Endothelial cell of umbilical vein (primary cell): ENCODE results near the gene SAMD4A. TPM values are rescaled to one million over a fixed set of nuclear protein-coding genes. Genes with fewer than 3 reads are reported as not detected.

ENCODE experiments used
- BruUV-seq: library from RNA; stranded (reverse); fragments of 400-500 nt; replicated peaks from 2 replicates; lab custom pipeline; 2021; lab: Mats Ljungman, UMichigan
- CTCF ChIA-PET: fragments of 300-600, 350-600 bp; sonication (Branson Sonifier 250); formaldehyde crosslinking; loops from one replicate; lab custom pipeline; 2021; ENCODE audit warnings: antibody characterized with exemption, inconsistent platforms; lab: Charles Lee
- POLR2A ChIA-PET: fragments of 300-600, 350-600 bp; sonication (Branson Sonifier 250); formaldehyde crosslinking; loops from one replicate; lab custom pipeline; 2021; ENCODE audit warnings: antibody characterized with exemption, inconsistent platforms; lab: Charles Lee
- DNase-seq: peaks from one replicate; pipeline ENCODE4 v3.0.0-alpha.2; 2011; ENCODE audit warnings: low read depth, low spot score
- FAIRE-seq: peaks from 2 replicates; lab custom pipeline; 2011; peaks lifted over from hg19 to GRCh38; lab: Jason Lieb, UNC
- H2AFZ ChIP-seq: 2 replicates; pipeline ENCODE4 v1.6.0; 2012; ENCODE audit warnings: low read depth, low read length, control low read depth, inconsistent platforms
- H3K27ac ChIP-seq: 2 replicates; pipeline ENCODE4 v1.5.1; 2011; ENCODE audit warnings: low read depth, mild to moderate bottlenecking, control low read depth, low read length, moderate library complexity; ENCODE audit not compliant: insufficient read depth
- H3K27me3 ChIP-seq, 2 experiments: 2 replicates each; pipeline versions ENCODE4 v1.6.0 to v1.6.1; 2011; ENCODE audit warnings: low read length in 2 of 2, mixed read lengths in 1 of 2; ENCODE audit not compliant: control insufficient read depth in 2 of 2, insufficient read depth in 2 of 2
- H3K36me3 ChIP-seq, 2 experiments: 2 replicates in 1 of 2; 3 replicates in 1 of 2; pipeline ENCODE4 v1.5.1; 2011; ENCODE audit warnings: low read length in 2 of 2, mild to moderate bottlenecking in 1 of 2, moderate library complexity in 1 of 2; ENCODE audit not compliant: control insufficient read depth in 2 of 2, insufficient read depth in 2 of 2; ENCODE audit errors: extremely low read depth in 1 of 2
- H3K4me1 ChIP-seq: 3 replicates; pipeline ENCODE4 v1.5.1; 2011; ENCODE audit warnings: mild to moderate bottlenecking, low read length; ENCODE audit not compliant: control insufficient read depth, insufficient read depth; ENCODE audit errors: extremely low read depth
- H3K4me2 ChIP-seq: 2 replicates; pipeline ENCODE4 v1.6.1; 2011; ENCODE audit warnings: low read length, control low read depth, mixed read lengths; ENCODE audit not compliant: insufficient read depth
- H3K4me3 ChIP-seq, 3 experiments: fragments of 200-600 bp in 1 of 3; sonication (generic), shearing (Covaris generic) in 1 of 3; replicated peaks in 1 of 3; 2 replicates each; pipeline ENCODE4 v1.5.1; 2011 to 2016; ENCODE audit warnings: control low read depth in 3 of 3, low read length in 3 of 3, mild to moderate bottlenecking in 2 of 3, inconsistent platforms in 1 of 3, low read depth in 1 of 3, moderate library complexity in 1 of 3; ENCODE audit not compliant: insufficient read depth in 1 of 3
- H3K79me2 ChIP-seq: 2 replicates; pipeline ENCODE4 v1.6.0; 2012; ENCODE audit warnings: low read length, inconsistent platforms; ENCODE audit not compliant: control insufficient read depth, insufficient read depth
- H3K9ac ChIP-seq: replicated peaks from 2 replicates; pipeline ENCODE3; 2011; ENCODE audit warnings: low read length, control low read depth; ENCODE audit not compliant: insufficient read depth; ENCODE audit errors: extremely low read depth
- H3K9me1 ChIP-seq: replicated peaks from 3 replicates; pipeline ENCODE4 v1.6.0; 2011; ENCODE audit warnings: mild to moderate bottlenecking, low read length; ENCODE audit not compliant: control insufficient read depth, insufficient read depth; ENCODE audit errors: extremely low read depth
- H3K9me3 ChIP-seq: replicated peaks from 2 replicates; pipeline ENCODE4 v1.5.1; 2012; ENCODE audit warnings: low read length, inconsistent platforms; ENCODE audit not compliant: control insufficient read depth, insufficient read depth
- H4K20me1 ChIP-seq: replicated peaks from 2 replicates; pipeline ENCODE3; 2011; ENCODE audit warnings: mild to moderate bottlenecking, low read length; ENCODE audit not compliant: control insufficient read depth, insufficient read depth; ENCODE audit errors: extremely low read depth
- CTCF ChIP-seq, 2 donors: IDR thresholded peaks; 1 replicate in 1 of 2; 2 replicates in 1 of 2; pipeline ENCODE4 v1.5.1; 2011; ENCODE audit warnings: low read length in 2 of 2, mild to moderate bottlenecking in 2 of 2, moderate library complexity in 2 of 2, control low read depth in 1 of 2, inconsistent platforms in 1 of 2, low read depth in 1 of 2; ENCODE audit not compliant: insufficient read depth in 1 of 2; ENCODE audit errors: extremely low read depth in 1 of 2
- EZH2 ChIP-seq: IDR thresholded peaks from 2 replicates; pipeline ENCODE4 v1.6.1; 2012; ENCODE audit warnings: borderline replicate concordance, low read depth, mild to moderate bottlenecking, moderate library complexity, low read length, inconsistent platforms; ENCODE audit not compliant: severe bottlenecking
- FOS ChIP-seq: IDR thresholded peaks from 2 replicates; pipeline ENCODE4 v1.6.1; 2011; ENCODE audit warnings: mild to moderate bottlenecking, low read length, moderate library complexity, borderline replicate concordance; ENCODE audit not compliant: insufficient read depth
- GATA2 ChIP-seq: IDR thresholded peaks from 2 replicates; pipeline ENCODE4 v1.7.0; 2011; ENCODE audit warnings: low read depth, mild to moderate bottlenecking, moderate library complexity, mixed read lengths, low read length; ENCODE audit not compliant: insufficient read length, insufficient read depth
- JUN ChIP-seq: IDR thresholded peaks from 2 replicates; pipeline ENCODE4 v1.6.1; 2011; ENCODE audit warnings: borderline replicate concordance, low read depth; ENCODE audit not compliant: insufficient read length, insufficient read depth
- MAX ChIP-seq: IDR thresholded peaks from 2 replicates; pipeline ENCODE4 v1.6.1; 2011; ENCODE audit not compliant: insufficient read depth, insufficient read length
- MYC ChIP-seq: IDR thresholded peaks from one replicate; pipeline ENCODE4 v1.6.1; 2011; ENCODE audit warnings: mild to moderate bottlenecking, low read depth, low read length
- POLR2A ChIP-seq: IDR thresholded peaks from 2 replicates; pipeline ENCODE4 v1.6.1; 2012; ENCODE audit warnings: low read depth, mild to moderate bottlenecking, control low read depth, low read length
- POLR2AphosphoS5 ChIP-seq: IDR thresholded peaks from 2 replicates; pipeline ENCODE4 v1.6.1; 2012; ENCODE audit warnings: low read depth, mild to moderate bottlenecking, control low read depth, low read length, moderate library complexity; ENCODE audit not compliant: insufficient read depth
- dilution Hi-C: fragments of 300-500 bp; cut with MboI; formaldehyde crosslinking; loops from one replicate; pipeline ENCODE4 v1.15.0; 2019; ENCODE audit warnings: low sequenced_read_pairs; ENCODE audit not compliant: extremely low pct_ligation_motif_present
- intact Hi-C: fragments of 100-400 bp; cut with micrococcal nuclease; formaldehyde crosslinking; loops from one replicate; pipeline ENCODE4 v1.10.0; 2022
- polyA plus RNA-seq, 4 experiments: library from polyadenylated mRNA; depleted of rRNA in 3 of 4; stranded (reverse) in 3 of 4; unstranded in 1 of 4; fragments of >200 nt; gene quantifications; 2 replicates each; pipeline versions ENCODE4 v1.2.1 to v1.2.3, GENCODE V29; 2011 to 2012; ENCODE audit warnings: missing spikeins in 1 of 4
- total RNA-seq: library from RNA; stranded (reverse); gene quantifications from 2 replicates; pipeline ENCODE4 v1.2.3, GENCODE V29; 2021

The SAMD4A gene
- total and polyA plus RNA-seq, 2 donors (not counting 3 experiments of a cell fraction or from before 2014, with no cell fraction given), result 37.7 to 95.3 TPM

- Histone ChIP-seq H3K27me3 (no peaks in the 10 kb centered on the region), H2AFZ (no peak overlapping the region), H3K27ac (no peak overlapping the region), H3K4me2 (no peak overlapping the region), H3K36me3 (peaks cover 16 to 20% of the 10 kb centered on the region in 2 experiments), H3K9me1 (no peaks in the 10 kb centered on the region), H3K4me1 (peaks cover 15% of the 10 kb centered on the region), H3K9ac (no peak overlapping the region), H3K4me3 (no peak overlapping the region), H3K79me2 (no peaks in the 10 kb centered on the region), H3K9me3 (no peaks in the 10 kb centered on the region), H4K20me1 (no peaks in the 10 kb centered on the region)
- no TSS peak for BruUV-seq
- FAIRE-seq (no peak), DNase-seq (no peak)
- intact Hi-C loops (no loop called here), dilution Hi-C loops (no loop called here)
- TF ChIP-seq JUN (no peak), CTCF (IDR thresholded peaks at IDR 0.05; ENCODE audit: extremely low read depth in 1 of 2, insufficient read depth in 1 of 2, low read depth in 1 of 2, low read length in 2 of 2) (no peak), POLR2AphosphoS5 (no peak), POLR2A (no peak), FOS (no peak), EZH2 (no peak), MAX (no peak), GATA2 (no peak), MYC (no peak)
- POLR2A ChIA-PET, result no interaction called here
- CTCF ChIA-PET, result interaction anchor here (1.2 to 1.4 kb wide), 2 partner anchors 8 to 19 kb away, joined by 3 to 6 read pairs; no protein-coding TSS in a partner anchor
These were observed 187.2 kb downstream of the SAMD4A start for GRCh38 chr14:54754116-54754622.
